CD4-positive, alpha-beta T cell treated with Interleukin-6 for 4 hours (primary cell): ENCODE measurements around the gene INPP5J.
"Not testable (repeated sequence)": the region's sequence is repeated elsewhere in the genome, so short reads cannot be mapped to it uniquely, and the experiment has no call there.

Experiments used
- DNase-seq: peaks from one replicate; pipeline ENCODE4 v3.0.0-alpha.2; 2020; ENCODE audit warnings: mixed read lengths

The INPP5J gene

DNA sequence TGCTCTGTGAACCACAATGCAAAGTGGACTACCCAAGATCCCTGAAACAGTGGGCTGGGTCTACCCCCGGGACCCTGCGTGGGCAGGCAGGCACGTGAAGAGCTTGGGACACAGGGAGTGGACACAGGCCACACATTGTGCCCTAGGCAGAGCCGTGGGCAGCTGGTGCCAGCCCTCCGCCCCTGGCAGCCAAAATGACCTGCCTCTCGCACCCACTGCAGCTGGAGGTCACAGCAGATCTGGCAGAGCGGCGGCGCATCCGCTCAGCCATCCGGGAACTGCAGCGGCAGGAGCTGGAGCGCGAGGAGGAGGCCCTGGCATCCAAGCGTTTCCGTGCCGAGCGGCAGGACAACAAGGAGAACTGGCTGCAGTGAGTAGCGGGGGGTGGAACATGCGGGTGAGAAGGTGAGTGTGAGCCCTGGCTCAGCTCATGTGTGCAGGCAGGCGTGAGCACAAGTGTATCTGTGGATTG is 35.0 kb upstream of the INPP5J start:
- no peak for DNase-seq

DNA sequence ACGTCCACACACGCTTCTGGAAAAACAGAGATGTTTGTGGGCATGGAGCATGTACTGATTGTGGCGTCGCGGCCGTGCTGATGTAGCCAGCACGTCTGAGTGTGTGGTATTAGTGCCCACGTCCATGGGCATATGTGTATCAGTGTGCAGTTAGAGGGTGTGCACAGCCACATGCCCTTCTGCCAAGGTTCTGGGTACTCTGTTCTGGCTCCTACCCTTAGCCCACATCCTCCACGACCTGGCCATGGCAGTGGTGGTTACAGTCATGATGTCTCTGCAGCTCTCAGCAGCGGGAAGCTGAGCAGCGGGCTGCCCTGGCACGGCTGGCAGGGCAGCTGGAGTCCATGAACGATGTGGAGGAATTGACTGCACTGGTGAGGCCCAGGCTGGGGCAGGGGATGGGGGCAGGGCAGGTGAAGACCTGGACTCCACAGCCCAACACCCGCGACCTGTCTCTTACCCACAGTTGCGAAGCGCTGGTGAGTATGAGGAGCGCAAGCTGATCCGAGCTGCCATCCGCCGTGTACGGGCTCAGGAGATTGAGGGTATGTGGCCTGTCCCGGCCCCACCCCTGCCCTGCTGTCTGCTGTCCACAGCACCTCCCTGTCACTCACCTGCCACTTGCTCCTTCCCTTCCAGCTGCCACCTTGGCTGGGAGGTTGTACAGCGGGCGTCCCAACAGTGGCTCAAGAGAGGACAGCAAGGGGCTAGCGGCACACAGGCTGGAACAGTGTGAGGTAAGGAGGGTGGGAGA is 34.4 kb upstream of the INPP5J start:
- no peak for DNase-seq

DNA sequence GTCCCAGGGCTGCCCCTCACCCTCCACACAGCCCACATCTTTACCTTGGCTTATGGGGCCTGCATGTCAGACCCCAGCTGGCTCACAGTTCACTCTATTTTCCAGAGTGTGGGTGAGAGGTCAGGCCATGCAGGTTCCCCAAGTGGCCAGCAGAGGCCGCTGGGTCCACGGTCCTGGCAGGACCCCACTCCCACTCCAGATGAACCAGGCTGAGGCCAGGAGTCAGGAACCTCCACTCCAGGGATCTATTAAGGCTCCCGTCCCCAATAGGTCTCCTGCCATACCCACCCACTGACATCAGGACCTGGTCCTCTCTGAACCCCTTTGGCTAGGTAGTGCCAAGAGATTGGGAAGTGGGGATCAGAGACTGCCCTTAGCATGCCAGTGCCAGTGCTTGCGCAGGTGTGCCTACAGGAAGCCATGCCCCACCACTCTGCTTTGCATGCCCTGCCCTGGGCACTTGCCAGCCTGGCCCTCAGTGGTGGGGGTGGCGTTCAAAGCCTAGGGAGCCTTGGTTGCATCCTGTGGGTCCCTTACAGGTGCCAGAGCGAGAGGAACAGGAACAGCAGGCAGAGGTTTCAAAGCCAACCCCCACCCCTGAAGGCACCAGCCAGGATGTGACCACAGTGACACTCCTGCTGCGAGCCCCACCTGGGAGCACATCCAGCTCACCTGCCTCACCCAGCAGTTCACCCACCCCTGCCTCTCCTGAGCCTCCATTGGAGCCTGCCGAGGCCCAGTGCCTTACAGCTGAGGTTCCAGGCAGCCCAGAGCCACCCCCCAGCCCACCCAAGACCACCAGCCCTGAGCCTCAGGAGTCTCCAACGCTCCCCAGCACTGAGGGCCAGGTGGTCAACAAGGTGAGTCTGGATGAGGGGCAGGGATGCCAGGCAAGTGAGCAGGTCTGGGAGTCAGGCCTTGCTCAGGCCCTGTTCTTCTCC is 33.3 kb upstream of the INPP5J start:
- peak; percentile 59 for DNase-seq

DNA sequence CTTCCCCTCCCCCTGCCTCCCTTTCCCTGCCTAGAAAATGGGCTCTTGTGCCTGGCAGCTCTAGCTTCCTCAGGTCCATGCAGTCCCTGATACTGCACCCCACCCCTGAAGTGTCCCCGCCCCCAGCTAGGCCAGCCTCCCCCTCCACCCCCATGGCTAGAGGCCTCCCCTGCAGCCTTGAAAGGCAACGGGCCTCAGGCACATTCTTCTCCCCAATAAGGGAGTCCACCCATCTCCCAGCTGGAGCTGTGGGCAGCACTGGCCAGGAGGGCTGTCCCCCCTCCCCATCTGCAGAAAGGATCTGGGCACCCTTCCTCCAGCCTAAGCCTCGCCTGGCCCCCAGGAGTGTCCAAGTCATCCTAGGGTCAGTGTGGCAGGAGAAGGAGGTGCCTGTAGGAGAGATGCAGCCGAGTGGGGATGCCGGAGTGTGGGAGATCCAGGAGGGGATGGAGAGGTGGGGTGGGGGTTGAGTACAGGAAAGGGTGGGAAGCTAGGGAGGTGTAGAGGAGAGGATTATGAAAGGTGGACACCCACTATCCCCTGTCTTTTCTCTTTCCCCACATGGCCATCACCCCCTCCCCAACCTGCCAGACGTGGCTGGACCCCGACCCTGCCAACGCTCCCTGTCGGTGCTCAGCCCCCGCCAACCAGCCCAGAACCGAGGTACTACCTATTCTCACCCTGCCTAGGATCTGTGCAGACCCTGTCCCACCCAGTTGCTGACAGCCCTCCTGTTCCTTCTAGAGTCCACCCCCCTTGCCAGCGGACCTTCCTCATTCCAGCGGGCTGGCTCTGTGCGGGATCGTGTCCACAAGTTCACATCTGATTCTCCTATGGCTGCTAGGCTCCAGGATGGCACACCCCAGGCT is 32.3 kb upstream of the INPP5J start:
- DNase-seq, result no peak

GRCh38 chr22:31091106-31091975 is 31.4 kb upstream of the INPP5J start:
- DNase-seq, result no peak

- no peak for DNase-seq
Measured at GRCh38 chr22:31092161-31092560, 30.6 kb upstream of the INPP5J start.

DNA sequence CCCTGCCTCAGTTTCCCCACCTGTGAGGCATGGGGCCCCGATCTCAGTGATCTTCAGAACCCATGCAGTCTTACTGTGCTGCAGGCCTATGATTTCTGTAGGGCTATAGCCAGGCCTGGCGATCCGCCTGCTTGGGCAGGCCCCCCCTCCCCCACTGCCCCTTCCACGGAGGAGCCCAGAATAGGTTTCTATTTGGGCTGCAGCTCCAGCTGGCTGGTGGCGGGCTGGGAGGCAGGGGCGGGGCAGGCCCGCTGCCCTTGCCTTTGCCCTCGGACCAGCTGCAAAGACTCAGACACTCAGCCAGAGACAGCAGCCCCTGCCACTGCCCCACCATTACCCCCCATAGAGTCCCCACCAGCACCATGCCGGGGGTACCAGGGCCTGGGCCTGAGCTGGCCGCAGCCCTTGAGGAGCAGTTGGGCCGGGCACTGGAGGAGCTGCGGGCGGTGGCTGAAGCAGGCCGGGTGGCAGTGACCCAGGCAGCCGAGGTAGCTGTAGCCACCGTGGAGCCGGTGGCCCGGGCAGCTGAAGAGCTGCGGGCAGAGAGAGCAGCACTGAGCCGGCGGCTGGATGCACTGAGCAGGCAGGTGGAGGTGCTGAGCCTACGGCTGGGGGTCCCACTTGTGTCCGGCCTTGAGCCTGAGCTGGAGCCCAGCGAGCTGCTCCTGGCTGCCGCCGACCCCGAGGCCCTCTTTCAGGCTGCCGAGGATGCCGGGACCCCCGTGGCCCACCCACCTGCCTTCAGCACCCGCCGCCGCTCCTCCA is 29.5 kb upstream of the INPP5J start:
- no peak for DNase-seq

DNA sequence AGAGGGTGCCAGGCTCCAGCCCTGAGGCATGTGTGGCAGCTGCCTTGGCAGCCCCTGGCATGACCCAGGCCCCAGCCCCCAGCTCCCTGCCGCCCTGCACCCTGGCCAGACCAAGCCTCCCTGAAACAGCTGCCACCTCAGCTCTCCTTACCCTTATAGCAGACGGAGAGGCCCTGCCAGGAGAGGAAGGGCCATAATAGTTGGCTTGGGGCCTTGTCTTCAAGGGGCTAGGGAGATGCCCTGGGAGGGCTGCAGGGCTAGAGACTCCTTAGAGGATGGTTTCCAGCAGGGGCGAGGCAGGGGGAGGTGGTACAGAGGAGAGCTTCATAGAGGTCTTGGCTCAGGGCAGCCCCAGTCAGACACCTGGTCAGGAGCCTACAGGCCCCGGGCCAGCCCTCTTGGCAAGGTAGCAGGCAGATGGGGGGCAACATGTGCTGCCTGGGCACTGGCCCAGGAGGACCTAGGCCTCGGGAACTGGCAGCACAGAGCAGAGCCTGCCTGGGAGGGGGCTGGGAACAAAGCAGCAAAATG is 28.7 kb upstream of the INPP5J start:
- DNase-seq, result no peak

GRCh38 chr22:31094741-31095140 is 28.0 kb upstream of the INPP5J start:
- DNase-seq, result no peak

GRCh38 chr22:31095637-31096249 is 27.0 kb upstream of the INPP5J start:
- DNase-seq, result no peak

DNA sequence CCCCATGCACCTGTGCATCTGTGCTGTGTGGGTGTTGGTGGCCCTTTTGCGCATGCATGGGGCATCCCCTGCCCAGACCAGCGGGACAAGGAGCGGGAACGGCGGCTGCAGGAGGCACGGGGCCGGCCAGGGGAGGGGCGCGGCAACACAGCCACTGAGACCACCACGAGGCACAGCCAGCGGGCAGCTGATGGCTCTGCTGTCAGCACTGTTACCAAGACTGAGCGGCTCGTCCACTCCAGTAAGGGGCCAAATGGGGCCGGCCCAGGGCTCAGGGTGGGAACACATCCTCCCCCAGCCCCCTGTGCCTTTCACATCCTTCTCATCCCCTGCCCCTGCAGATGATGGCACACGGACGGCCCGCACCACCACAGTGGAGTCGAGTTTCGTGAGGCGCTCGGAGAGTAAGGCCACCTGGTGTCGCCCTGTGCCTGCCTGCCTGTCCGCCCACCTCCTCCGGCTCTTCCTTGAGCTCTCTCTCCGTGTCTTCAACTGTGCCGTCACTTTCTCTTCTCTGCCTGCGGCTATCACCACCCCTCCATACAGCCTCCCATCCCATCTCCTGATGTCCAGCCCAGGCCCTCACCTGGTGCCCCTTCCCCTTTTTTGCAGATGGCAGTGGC is 26.0 kb upstream of the INPP5J start:
- no peak for DNase-seq

DNA sequence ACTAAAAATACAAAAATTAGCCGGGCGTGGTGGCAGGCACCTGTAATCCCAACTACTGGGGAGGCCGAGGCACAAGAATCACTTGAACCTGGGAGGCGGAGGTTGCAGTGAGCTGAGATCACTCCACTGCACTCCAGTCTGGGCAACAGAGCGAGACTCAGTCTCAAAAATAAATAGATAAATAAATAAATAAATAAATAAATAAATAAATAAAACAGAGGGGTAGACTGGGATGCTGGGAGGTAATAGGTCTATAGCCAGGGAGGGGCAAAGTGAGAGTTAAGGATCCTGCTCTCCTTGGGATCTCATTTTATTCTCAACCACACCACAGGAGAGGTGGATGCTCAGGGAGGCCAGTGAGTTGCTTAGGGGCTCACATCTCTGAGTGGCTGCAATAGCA is 25.2 kb upstream of the INPP5J start:
- not testable (repeated sequence) for DNase-seq

- no peak for DNase-seq
Measured at GRCh38 chr22:31097941-31098631, 24.7 kb upstream of the INPP5J start.

GRCh38 chr22:31098632-31099110 is 24.1 kb upstream of the INPP5J start:
- no peak for DNase-seq

- no peak for DNase-seq
Measured at GRCh38 chr22:31099386-31099785, 23.4 kb upstream of the INPP5J start.

DNA sequence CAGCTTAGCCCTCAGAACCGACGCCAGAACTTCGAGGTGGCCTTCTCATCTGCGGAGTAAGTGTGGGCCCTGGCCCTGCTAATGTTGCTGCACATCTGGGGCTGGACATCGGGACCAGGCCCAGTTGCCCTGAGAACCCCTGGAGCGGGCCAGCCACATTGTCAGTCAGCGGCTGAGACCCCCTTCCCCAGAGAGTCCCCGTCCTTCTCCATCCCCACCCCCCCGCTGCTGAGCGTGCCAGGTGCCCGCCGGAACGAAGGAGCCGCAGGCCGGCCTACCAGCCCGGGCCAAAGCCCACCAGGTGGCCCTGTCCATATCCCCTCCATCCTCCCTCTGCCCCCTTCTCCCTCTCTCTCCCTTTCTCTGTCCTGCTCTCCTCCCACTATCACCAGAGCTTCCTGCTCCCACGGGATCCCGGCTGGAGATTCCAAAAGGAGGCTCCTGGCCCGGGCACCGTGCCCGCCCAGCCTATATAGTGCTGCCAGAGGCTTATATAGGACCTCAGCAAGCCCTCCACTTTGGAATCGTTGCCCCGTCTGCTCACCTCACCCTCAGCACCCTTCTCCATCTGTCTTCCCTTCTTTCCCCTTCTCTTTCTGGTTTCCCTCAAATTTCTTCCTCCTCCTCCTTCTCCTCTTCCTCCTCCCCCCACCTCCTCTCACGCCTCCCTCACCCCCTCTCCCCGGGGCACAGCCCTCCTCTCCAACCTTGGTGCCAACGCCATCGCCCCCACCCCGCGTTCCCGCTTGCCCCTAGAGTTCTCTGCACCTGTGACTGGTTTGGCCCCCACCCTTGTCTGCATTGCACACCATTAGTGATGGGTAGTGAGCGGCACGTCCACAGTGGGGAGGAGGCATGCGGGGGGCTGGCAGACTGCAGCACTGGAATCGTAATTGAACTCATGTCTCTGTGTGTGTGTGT is 22.7 kb upstream of the INPP5J start:
- DNase-seq, result no peak

DNA sequence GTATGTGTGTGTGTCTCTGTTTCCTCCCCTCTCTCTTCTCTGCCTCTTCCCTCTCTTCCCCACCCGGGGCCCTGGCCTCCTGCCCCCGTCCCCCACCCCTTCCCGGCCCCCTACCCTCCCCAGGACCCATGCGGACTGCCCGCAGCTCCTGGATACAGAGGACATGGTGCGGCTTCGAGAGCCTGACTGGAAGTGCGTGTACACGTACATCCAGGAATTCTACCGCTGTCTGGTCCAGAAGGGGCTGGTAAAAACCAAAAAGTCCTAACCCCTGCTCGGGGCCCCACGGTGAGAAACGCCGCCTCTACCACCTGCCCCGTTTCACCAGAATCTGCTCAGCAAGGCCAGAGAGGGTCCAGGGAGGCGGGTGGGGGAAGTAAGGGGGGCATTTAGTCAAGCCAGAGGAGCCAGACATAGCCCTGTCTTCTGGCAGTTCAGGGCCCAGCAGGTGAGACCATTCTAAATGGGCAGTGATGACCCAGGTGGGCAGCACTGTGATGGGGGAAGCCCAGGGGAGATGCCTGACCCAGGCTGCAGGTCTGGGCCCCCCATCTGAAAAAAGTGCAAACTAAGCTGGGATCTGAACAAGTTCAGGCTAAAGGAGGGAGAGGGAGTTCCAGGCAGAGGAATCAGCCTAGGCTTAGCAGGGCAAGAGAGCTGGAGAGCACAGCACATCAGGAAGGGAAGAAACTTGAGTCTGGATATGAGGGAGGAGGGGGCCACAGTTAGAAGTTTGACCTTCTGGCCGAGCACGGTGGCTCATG is 21.8 kb upstream of the INPP5J start:
- no peak for DNase-seq
